AG10803 (cell line): ENCODE data around the gene CPZ.

Source experiments
- DNase-seq: peaks from one replicate; pipeline ENCODE4 v3.0.0; 2010; ENCODE audit warnings: low read depth
- H3K4me3 ChIP-seq: 2 replicates; pipeline ENCODE4 v1.5.1; 2011; ENCODE audit warnings: mild to moderate bottlenecking, low read length, control low read depth
- TF ChIP-seq, protein P1 (sequence below): conservative IDR thresholded peaks from 2 replicates; pipeline ENCODE4 v1.5.1; 2011; ENCODE audit warnings: mild to moderate bottlenecking, low read length, control low read depth, inconsistent platforms

CPZ gene

DNA sequence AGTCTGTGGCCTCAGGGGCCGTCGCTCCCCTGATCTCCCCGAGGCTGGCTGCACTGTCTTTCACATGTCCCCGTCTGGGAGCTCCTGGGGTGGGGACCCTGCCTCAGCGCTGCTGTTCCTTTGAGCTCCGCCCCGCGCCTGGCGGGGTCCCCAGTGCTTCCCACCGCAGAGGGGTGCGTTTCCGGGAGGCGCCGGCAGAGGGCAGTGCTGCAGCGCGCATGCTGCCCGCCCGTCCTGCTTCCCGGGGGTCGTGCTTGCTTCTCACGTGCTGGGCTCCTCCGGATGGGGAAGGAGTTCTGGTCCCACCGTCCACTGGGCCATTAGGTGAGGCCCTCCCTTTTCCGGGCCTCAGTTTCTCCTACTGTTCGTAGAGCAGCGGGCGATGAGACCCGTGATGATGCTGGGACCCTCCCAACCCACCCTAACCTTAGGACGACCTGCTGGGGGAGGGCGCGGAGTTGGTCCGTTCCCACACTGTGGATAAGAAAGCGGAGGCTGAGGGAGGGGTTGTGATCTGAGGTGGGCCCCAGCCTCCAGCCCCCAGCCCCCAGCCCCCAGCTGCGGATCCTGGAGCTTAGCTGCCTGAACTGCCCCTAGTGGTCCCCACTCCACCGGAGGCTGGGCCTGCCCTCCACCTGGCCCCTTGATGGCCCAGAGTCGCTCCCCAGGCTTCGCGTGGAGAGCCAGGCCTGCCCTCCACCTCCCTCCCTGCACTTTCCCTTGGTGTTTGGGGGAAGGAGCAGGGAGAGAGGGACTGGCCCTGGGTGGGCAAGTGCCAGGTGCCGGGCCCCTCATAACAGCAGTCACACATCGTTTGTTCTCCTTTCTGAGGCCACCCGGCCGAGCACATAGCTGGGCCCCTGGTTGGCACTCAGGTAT lies 15.3 kb downstream of the CPZ start:
- TF ChIP-seq, protein P1, sequence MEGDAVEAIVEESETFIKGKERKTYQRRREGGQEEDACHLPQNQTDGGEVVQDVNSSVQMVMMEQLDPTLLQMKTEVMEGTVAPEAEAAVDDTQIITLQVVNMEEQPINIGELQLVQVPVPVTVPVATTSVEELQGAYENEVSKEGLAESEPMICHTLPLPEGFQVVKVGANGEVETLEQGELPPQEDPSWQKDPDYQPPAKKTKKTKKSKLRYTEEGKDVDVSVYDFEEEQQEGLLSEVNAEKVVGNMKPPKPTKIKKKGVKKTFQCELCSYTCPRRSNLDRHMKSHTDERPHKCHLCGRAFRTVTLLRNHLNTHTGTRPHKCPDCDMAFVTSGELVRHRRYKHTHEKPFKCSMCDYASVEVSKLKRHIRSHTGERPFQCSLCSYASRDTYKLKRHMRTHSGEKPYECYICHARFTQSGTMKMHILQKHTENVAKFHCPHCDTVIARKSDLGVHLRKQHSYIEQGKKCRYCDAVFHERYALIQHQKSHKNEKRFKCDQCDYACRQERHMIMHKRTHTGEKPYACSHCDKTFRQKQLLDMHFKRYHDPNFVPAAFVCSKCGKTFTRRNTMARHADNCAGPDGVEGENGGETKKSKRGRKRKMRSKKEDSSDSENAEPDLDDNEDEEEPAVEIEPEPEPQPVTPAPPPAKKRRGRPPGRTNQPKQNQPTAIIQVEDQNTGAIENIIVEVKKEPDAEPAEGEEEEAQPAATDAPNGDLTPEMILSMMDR, result peak; percentile 73
- no peak overlapping the region for H3K4me3 ChIP-seq
- no peak for DNase-seq

DNA sequence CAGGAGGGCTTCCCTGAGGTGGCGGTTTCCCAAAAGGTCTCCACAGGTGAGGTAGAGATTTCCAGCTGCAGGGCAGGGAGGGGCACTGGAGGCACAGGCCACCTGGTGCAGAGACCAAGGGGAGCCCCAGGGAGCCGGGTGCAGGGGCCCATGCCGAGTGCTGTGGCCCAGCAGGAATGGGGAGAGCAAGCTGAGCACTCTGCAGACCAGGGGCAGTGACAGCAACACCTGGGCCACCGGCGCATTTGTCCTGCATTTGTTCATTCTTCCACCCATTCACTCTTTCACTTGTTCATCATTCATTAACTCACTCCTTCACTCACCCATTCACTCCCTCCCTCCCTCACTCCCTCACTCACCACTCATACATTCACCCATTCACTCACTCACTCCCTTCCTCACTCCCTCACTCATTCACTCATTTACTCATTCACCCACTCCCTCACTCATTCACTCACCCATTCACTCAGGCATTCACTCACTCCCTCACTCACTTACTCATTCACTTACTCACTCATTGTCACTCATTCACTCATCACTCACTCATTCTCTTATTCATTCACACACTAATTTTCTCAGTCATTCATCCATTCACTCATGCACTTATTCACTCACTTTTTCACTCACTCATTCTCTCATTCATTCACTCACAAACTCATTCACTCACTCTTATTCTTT lies 16.3 kb downstream of the CPZ start:
- TF ChIP-seq, protein P1, result no peak
- no peak for DNase-seq
- no peak overlapping the region for H3K4me3 ChIP-seq

DNA sequence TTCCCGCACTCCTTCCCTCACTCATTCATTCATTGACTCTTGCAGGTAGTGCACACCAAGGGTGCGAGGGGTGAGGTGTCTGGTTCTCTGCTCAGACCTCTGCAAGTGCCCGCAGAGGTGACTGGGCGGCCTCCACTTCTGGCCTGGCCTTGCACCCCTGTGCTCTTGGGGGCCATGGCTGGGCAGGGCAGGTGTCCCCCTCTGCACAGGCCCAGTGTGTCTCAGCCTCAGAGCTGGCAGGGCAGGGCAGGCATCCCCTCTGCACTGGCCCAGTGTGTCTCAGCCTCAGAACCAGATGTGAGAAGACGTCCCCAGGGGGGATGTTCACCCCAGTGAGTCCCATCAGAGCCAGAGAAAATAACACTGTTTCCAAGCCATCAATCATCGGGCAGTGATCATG lies 16.8 kb downstream of the CPZ start:
- TF ChIP-seq, protein P1, result no peak

DNA sequence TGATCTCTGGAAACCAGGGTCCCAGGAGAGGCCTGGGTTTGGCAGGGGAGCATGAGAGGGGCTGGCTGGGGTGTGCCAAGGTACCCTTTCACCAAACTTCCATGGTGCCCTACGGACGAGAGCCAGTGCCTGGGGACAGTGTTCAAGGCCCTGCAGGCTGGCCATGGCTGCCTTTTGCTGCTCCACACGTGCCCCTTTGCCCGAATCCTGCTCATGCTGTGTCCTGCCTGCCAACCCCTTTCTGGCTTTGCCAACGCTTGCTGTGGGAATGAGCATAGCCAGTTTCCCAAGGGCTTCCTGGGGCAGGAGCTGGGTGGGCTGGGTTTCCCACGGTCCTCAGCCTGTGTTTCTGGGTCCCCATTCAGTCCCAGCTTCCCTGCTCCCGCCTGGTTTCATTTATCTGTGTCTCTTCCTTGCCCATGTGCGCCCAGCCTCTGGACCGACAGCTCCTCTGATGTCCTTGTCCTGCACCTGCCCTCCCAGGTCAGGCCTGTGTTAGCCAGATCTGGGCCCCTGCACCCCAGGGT lies 17.3 kb downstream of the CPZ start:
- TF ChIP-seq, protein P1, result no peak
- no peak overlapping the region for H3K4me3 ChIP-seq
- no peak for DNase-seq

More for the DNA sequence above, 16.8 kb downstream of the CPZ start:
- H3K4me3 ChIP-seq, result no peak overlapping the region
- no peak for DNase-seq

DNA sequence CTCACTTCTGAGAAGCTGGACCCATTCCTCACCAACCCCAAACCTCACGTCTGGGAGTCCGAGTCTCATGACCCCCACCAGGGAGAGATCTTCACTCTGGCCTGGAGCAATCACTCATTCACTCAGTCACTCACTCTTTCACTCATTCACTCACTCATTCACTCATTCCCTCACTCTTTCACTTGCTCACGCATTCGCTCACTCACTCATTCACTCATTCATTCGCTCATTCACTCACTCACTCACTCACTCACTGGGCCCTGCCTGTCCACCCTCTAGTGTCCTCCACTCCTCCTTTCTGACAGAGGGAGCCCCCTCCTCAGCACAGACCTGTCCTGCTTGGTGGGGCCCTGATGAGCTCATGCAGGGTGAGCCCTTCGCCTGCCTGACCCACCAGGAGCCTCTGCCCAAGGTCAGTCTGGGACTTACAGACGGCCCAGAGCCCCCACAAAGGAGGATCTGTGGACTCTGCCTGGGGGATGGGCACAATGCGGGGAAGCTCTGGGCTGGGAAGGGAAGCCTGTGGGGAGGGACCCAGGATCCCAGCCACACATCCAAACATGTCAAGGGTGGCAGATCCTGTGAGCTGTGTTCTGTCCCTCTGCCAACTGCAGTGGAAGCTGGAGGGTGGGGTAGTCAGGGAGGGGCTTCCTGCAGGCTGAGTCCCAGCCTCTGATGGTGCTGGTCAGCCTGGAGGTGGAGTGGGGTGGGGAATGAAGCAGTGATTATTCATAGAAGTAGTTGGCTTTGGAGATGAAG lies 18.5 kb downstream of the CPZ start:
- no peak for DNase-seq
- no peak overlapping the region for H3K4me3 ChIP-seq
- TF ChIP-seq, protein P1, result no peak

DNA sequence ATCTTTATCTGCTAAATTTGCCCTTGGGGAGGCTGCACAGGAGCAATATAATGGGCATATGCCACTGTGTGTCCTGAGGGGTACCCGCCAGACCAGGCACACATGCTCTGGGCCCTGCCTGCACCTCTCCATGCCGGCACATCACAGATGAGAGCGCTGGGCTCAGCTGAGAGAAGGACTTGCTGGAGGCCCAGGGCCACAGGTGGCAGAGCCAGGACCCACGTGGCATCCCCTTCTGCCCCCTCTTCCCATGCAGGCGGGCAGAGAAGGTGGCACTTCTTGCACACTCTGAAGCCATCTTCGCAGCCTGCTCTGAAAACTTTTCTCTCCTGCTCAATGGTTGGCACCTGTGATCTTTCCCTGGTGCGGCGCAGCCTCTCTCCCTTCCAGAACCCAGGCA lies 20.1 kb downstream of the CPZ start:
- TF ChIP-seq, protein P1, result no peak
- no peak for DNase-seq
- H3K4me3 ChIP-seq, result no peak overlapping the region
